Stimulated activated CD4-positive, alpha-beta T cell treated with anti-CD3 and anti-CD28 coated beads, Interleukin-4, amount 100 ng/mL, for 1 hour (primary cell): ENCODE measurements around the gene TBC1D22A.

Source experiments
- DNase-seq: peaks from one replicate; pipeline ENCODE4 v3.0.0-alpha.2; 2020

Gene TBC1D22A

GRCh38 chr22:47150426-47150825 is 388.0 kb downstream of the TBC1D22A start:
- no peak for DNase-seq

- no peak for DNase-seq
These were observed 388.6 kb downstream of the TBC1D22A start for GRCh38 chr22:47151064-47151463.

- no peak for DNase-seq
These were observed 389.0 kb downstream of the TBC1D22A start for GRCh38 chr22:47151490-47151889.

- no peak for DNase-seq
These were observed 389.8 kb downstream of the TBC1D22A start for GRCh38 chr22:47152236-47152635.

- DNase-seq, result no peak
These were observed 390.5 kb downstream of the TBC1D22A start for GRCh38 chr22:47152938-47153337.

- DNase-seq, result no peak
These were observed 391.5 kb downstream of the TBC1D22A start for GRCh38 chr22:47153854-47154525.

GRCh38 chr22:47154621-47155081 is 392.2 kb downstream of the TBC1D22A start:
- DNase-seq, result no peak

GRCh38 chr22:47155131-47155885 is 392.9 kb downstream of the TBC1D22A start:
- DNase-seq, result no peak

GRCh38 chr22:47155912-47156311 is 393.5 kb downstream of the TBC1D22A start:
- DNase-seq, result no peak

- no peak for DNase-seq
These were observed 394.1 kb downstream of the TBC1D22A start for GRCh38 chr22:47156352-47157092.

GRCh38 chr22:47157093-47157420 is 394.6 kb downstream of the TBC1D22A start:
- DNase-seq, result no peak

- DNase-seq, result no peak
These were observed 395.2 kb downstream of the TBC1D22A start for GRCh38 chr22:47157486-47158270.

- no peak for DNase-seq
These were observed 396.0 kb downstream of the TBC1D22A start for GRCh38 chr22:47158457-47158856.

- DNase-seq, result no peak
These were observed 397.1 kb downstream of the TBC1D22A start for GRCh38 chr22:47159592-47159991.

GRCh38 chr22:47160141-47160541 is 397.7 kb downstream of the TBC1D22A start:
- DNase-seq, result no peak

GRCh38 chr22:47160781-47161520 is 398.5 kb downstream of the TBC1D22A start:
- DNase-seq, result no peak

- no peak for DNase-seq
These were observed 399.2 kb downstream of the TBC1D22A start for GRCh38 chr22:47161631-47162030.

GRCh38 chr22:47162865-47163264 is 400.4 kb downstream of the TBC1D22A start:
- no peak for DNase-seq

- DNase-seq, result no peak
These were observed 401.0 kb downstream of the TBC1D22A start for GRCh38 chr22:47163481-47163855.

GRCh38 chr22:47163856-47164513 is 401.5 kb downstream of the TBC1D22A start:
- DNase-seq, result no peak

- no peak for DNase-seq
These were observed 402.3 kb downstream of the TBC1D22A start for GRCh38 chr22:47164514-47165337.
